GM10248 (cell line): Measurements from ENCODE around the gene TMEM97.
"Not testable (repeated sequence)": the region's sequence is repeated elsewhere in the genome, so short reads cannot be mapped to it uniquely, and the experiment has no call there.

Experiments used
- CTCF ChIA-PET: fragments of 300-600 bp; sonication (Branson Sonifier 250); formaldehyde crosslinking; extraction: SDS; loops from one replicate; lab custom pipeline; 2021; ENCODE audit warnings: antibody characterized with exemption; lab: Yijun Ruan, JAX
- POLR2A ChIA-PET: fragments of 350-650 bp; sonication (Branson Sonifier 250); formaldehyde crosslinking; extraction: SDS; loops from one replicate; lab custom pipeline; 2020; ENCODE audit warnings: antibody characterized with exemption; lab: Yijun Ruan, JAX
- DNase-seq: peaks from one replicate; pipeline ENCODE4 v3.0.0; 2012; ENCODE audit errors: extremely low spot score
- TF ChIP-seq, protein P1 (sequence below): IDR thresholded peaks from 2 replicates; pipeline ENCODE4 v1.5.1; 2012; ENCODE audit warnings: mild to moderate bottlenecking, low read depth; ENCODE audit errors: extremely low read depth, missing control alignments, control extremely low read depth

The TMEM97 gene

GRCh38 chr17:28290703-28291102, 28.3 kb upstream of the TMEM97 start:
- POLR2A ChIA-PET: interaction anchor here (0.6 kb wide), 1 partner anchor 20 kb away, joined by 5 read pairs; no protein-coding TSS in a partner anchor
- DNase-seq: no peak
- TF ChIP-seq, protein P1, sequence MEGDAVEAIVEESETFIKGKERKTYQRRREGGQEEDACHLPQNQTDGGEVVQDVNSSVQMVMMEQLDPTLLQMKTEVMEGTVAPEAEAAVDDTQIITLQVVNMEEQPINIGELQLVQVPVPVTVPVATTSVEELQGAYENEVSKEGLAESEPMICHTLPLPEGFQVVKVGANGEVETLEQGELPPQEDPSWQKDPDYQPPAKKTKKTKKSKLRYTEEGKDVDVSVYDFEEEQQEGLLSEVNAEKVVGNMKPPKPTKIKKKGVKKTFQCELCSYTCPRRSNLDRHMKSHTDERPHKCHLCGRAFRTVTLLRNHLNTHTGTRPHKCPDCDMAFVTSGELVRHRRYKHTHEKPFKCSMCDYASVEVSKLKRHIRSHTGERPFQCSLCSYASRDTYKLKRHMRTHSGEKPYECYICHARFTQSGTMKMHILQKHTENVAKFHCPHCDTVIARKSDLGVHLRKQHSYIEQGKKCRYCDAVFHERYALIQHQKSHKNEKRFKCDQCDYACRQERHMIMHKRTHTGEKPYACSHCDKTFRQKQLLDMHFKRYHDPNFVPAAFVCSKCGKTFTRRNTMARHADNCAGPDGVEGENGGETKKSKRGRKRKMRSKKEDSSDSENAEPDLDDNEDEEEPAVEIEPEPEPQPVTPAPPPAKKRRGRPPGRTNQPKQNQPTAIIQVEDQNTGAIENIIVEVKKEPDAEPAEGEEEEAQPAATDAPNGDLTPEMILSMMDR: no peak
- CTCF ChIA-PET: interaction anchor here (0.9 to 1.3 kb wide), 2 partner anchors 10 to 15 kb away, joined by 3 to 5 read pairs; no protein-coding TSS in a partner anchor

- ChIA-PET CTCF (no interaction called here), POLR2A (no interaction called here)
- TF ChIP-seq, protein P1: no peak
- DNase-seq: no peak
Measured at GRCh38 chr17:28291780-28292330, 27.1 kb upstream of the TMEM97 start.

DNA sequence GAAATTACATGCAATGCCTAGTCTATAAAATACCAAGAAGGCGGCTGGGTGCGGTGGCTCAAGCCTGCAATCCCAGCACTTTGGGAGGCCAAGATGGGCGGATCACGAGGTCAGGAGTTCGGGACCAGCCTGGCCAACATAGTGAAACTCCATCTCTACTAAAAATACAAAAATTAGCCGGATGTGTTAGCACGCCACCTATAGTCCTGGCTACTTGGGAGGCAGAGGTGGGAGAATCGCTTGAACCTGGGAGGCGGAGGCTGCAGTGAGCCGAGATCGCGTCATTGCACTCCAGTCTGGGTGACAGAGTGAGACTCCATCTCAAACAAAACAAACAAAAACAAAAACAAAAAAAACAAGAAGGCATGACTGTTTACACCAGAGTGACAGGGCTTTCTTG, 26.1 kb upstream of the TMEM97 start:
- DNase-seq, POLR2A ChIA-PET, CTCF ChIA-PET: not testable (repeated sequence)

GRCh38 chr17:28293994-28294393, 25.0 kb upstream of the TMEM97 start:
- POLR2A ChIA-PET: no interaction called here
- CTCF ChIA-PET: interaction anchor here (1.0 to 1.5 kb wide), 4 partner anchors 10 to 88 kb away, joined by 3 read pairs; no protein-coding TSS in a partner anchor
- no peak for DNase-seq
- TF ChIP-seq, protein P1: no peak

- TF ChIP-seq, protein P1: no peak
- ChIA-PET POLR2A (no interaction called here), CTCF (interaction anchor here (1.0 to 1.4 kb wide), 5 partner anchors 13 to 44 kb away, joined by 3 read pairs; no protein-coding TSS in a partner anchor)
- DNase-seq: no peak
Measured at GRCh38 chr17:28295677-28296578, 23.1 kb upstream of the TMEM97 start.

DNA sequence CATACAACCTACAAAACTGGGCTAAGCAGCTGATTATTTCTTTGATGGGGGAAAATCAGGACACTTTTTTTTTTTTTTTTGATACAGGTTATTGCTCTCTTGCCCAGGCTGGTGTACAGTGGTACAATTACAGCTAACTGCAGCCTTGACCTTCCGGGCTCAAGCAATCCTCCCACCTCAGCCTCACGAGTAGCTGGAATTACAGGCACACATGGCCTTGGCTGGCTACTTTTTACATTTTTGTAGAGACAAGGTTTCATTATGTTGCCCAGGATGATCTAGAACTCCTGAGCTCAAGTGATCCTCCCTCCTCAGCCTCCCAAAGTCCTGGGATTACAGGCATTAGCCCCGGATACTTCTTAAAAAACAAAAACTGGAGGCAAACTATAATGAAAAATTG, 20.6 kb upstream of the TMEM97 start:
- no peak for DNase-seq
- ChIA-PET CTCF (interaction anchor here (1.8 kb wide), 1 partner anchor 30 kb away, joined by 6 read pairs; no protein-coding TSS in a partner anchor), POLR2A (no interaction called here)
- TF ChIP-seq, protein P1: no peak
